Gastrocnemius medialis (tissue), 4 donors: ENCODE results near the gene PYGO2. TPM values are rescaled to one million over a fixed set of nuclear protein-coding genes. Genes with fewer than 3 reads are reported as not detected.

Source experiments
- ATAC-seq, 2 donors: fragments of 150-250 bp; one replicate each; pipeline ENCODE4 v1.9.1; 2016
- DNase-seq, 2 donors: peaks; one replicate each; pipeline ENCODE4 v3.0.0-alpha.2; 2019
- H3K27ac ChIP-seq, 4 donors: fragments of 200-600 bp; sonication (generic); 1 replicate in 1 of 4; 2 replicates in 3 of 4; pipeline ENCODE4 v1.5.1; 2016 to 2018; ENCODE audit warnings: mild to moderate bottlenecking in 2 of 4, moderate library complexity in 1 of 4
- H3K27me3 ChIP-seq, 3 donors: fragments of 200-600 bp; sonication (generic) in 2 of 3; 1 replicate in 1 of 3; 2 replicates in 2 of 3; pipeline versions ENCODE4 v1.5.1 to v1.6.0; 2016 to 2019; ENCODE audit warnings: mild to moderate bottlenecking in 1 of 3, moderate library complexity in 1 of 3
- H3K36me3 ChIP-seq, 2 donors: fragments of 200-600 bp; sonication (generic) in 1 of 2; one replicate each; pipeline ENCODE4 v1.5.1; 2017 to 2018
- H3K4me1 ChIP-seq, 2 donors: fragments of 200-600 bp; sonication (generic) in 1 of 2; one replicate each; pipeline ENCODE4 v1.5.1; 2016 to 2017; ENCODE audit warnings: mild to moderate bottlenecking in 2 of 2
- H3K4me3 ChIP-seq, 4 donors: fragments of 200-600 bp; sonication (generic) in 3 of 4; 1 replicate in 1 of 4; 2 replicates in 3 of 4; pipeline ENCODE4 v1.5.1; 2016 to 2019; ENCODE audit warnings: mild to moderate bottlenecking in 2 of 4
- H3K9me3 ChIP-seq, 3 donors: fragments of 200-600 bp; sonication (generic) in 2 of 3; 1 replicate in 1 of 3; 2 replicates in 2 of 3; pipeline ENCODE4 v1.5.1; 2016 to 2019
- POLR2A ChIP-seq, 2 donors: fragments of 450-650 bp; IDR thresholded peaks; one replicate each; pipeline ENCODE4 v1.6.1; 2017; ENCODE audit warnings: antibody characterized with exemption in 2 of 2, mild to moderate bottlenecking in 2 of 2, moderate library complexity in 2 of 2
- in situ Hi-C, 4 donors: fragments of 200-750 bp; cut with MboI; loops; one replicate each; pipeline versions ENCODE4 v1.15.0 to v1.8.0; 2017; ENCODE audit warnings: low sequenced_read_pairs in 4 of 4
- intact Hi-C: fragments of 100-400 bp; cut with DNase I; formaldehyde crosslinking; loops from one replicate; pipeline ENCODE4 v1.15.1; 2023; ENCODE audit warnings: low total_unique reads
- total RNA-seq, 4 donors: library from RNA; depleted of rRNA; stranded (reverse); fragments of >200 nt; gene quantifications; one replicate each; pipeline versions ENCODE4 v1.1.0 to v1.2.3, GENCODE V29; 2016
- TF ChIP-seq, protein P1 (sequence below), 5 experiments: fragments of 450-650 bp in 3 of 5; fragments of 200-600 bp in 2 of 5; sonication (generic) in 2 of 5; IDR thresholded peaks in 4 of 5; conservative IDR thresholded peaks in 1 of 5; 1 replicate in 4 of 5; 2 replicates in 1 of 5; pipeline ENCODE4 v1.5.1; 2016 to 2019; ENCODE audit warnings: antibody characterized with exemption in 5 of 5, mild to moderate bottlenecking in 3 of 5, moderate library complexity in 3 of 5

PYGO2 gene
- total RNA-seq, 4 donors from 2014 or later = 12.6 to 22.7 (median 17.8) TPM

DNA sequence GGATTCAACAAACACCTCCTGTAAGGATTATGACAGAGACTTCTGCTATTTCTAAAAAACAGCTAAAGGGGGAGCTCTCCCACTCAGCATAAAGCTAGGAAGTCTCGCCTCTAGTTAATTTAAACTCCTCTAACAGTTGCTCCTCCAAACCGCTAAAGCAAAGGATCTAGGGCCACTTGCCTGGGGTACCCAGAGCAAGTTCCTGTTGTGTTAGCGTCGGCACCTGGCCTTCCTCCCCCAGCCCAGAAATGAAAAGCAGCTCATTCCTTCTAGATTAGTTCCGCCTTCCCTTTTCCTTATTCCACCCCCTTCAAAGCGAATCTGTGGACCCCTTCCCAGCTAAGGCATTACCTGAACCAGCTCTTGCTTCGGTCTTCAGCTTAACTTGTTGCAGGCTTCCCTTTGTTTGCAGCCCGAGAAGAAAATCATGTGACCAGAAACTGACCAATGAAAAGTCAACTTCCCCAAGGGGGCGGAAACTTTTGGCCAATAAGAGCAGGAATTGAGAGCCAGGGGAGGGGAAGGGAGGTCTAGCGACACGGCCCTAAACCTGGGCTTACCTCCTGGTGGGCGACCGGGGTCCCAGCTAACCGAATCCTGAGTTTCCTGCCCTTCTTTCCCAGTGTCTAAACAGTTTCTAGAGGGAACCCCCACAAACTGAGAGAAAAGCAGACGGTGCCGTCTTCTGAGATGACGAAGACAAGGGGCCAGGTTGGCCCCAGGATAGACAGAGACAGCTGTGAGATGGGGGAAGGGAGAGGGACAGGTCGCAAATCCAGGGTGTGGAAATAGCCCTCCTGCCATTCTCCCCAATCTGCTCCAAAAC, 5.7 kb downstream of the PYGO2 start, which contains the start of gene PBXIP1:
TSS of gene PBXIP1 (minus strand) at position 382 of the 826 bp plus-strand sequence. CDS start 2,378 bp downstream, outside the sequence.
- in situ Hi-C loops = loop anchor here in 1 of 4 donors (25.0 kb wide), 1 partner anchor 106 kb away; the partner anchor contains the start of genes ADAM15 and EFNA4
- intact Hi-C loops = loop anchor here (1.0 kb wide), 1 partner anchor 19 kb away; no protein-coding TSS in a partner anchor
- no peaks in the 10 kb centered on the region for H3K9me3 ChIP-seq
- ATAC-seq (peak; percentile 93 to 95), DNase-seq (peak; percentile 76 to 89)
- peak within 1 kb of the TSS; percentile 92 to 98 (median 94) for H3K27ac ChIP-seq
- H3K36me3 ChIP-seq = peaks cover 0 to 20% of the 10 kb centered on the region in 2 donors
- no peaks in the 10 kb centered on the region for H3K27me3 ChIP-seq
- TF ChIP-seq POLR2A (IDR thresholded peaks at IDR 0.05) = peak; percentile 67 to 71
- TF ChIP-seq, protein P1, sequence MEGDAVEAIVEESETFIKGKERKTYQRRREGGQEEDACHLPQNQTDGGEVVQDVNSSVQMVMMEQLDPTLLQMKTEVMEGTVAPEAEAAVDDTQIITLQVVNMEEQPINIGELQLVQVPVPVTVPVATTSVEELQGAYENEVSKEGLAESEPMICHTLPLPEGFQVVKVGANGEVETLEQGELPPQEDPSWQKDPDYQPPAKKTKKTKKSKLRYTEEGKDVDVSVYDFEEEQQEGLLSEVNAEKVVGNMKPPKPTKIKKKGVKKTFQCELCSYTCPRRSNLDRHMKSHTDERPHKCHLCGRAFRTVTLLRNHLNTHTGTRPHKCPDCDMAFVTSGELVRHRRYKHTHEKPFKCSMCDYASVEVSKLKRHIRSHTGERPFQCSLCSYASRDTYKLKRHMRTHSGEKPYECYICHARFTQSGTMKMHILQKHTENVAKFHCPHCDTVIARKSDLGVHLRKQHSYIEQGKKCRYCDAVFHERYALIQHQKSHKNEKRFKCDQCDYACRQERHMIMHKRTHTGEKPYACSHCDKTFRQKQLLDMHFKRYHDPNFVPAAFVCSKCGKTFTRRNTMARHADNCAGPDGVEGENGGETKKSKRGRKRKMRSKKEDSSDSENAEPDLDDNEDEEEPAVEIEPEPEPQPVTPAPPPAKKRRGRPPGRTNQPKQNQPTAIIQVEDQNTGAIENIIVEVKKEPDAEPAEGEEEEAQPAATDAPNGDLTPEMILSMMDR (IDR thresholded peaks at IDR 0.05 in 4 of 5, conservative IDR thresholded peaks at IDR 0.05 in 1 of 5) = no peak
- H3K4me1 ChIP-seq = peaks cover 62 to 66% of the 10 kb centered on the region in 2 donors
- peak within 1 kb of the TSS; percentile 67 to 77 (median 69) for H3K4me3 ChIP-seq

DNA sequence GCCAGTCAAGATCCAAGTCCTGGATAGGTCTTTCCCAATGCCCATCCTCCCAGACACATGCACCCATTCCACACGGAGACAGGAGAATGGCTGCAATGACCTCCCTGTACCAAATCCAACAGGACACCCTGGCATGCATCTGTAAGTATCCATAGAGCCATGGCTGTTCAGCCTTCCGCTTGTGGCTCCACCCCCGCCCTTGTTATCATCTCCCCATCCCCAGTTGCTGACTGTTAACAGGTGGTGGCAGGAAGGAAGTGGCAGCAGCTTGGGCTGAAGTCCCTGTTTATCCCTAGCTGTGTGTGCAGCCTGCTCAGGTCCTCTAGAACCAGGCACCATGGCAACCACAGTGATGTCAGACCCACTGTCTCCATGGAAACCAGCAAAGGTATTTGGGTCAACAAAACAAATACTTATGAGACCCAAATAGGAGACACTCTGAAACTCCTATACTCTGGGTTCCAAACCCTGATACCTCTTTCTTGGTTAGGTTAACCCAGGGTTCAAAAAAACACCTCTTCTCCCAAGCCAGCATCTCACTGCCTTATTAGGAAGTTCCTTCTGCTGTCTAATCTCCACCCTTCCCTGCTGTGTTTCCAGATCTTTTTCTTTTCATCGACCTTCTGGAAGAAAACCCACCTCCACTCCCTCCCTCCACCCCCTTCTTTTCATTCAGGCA, 6.4 kb downstream of the PYGO2 start:
- DNase-seq (peak in 1 of 2 donors; percentile 53), ATAC-seq (peak in 1 of 2 donors; percentile 0)
- peak overlapping the region; percentile 67 to 77 (median 69) for H3K4me3 ChIP-seq
- H3K27ac ChIP-seq = peak overlapping the region; percentile 92 to 98 (median 94)
- H3K9me3 ChIP-seq = no peaks in the 10 kb centered on the region
- TF ChIP-seq, protein P1 (IDR thresholded peaks at IDR 0.05 in 4 of 5, conservative IDR thresholded peaks at IDR 0.05 in 1 of 5) = no peak
- TF ChIP-seq POLR2A (IDR thresholded peaks at IDR 0.05) = no peak
- peaks cover 54 to 58% of the 10 kb centered on the region in 2 donors for H3K4me1 ChIP-seq
- peaks cover 0 to 27% of the 10 kb centered on the region in 2 donors for H3K36me3 ChIP-seq
- intact Hi-C loops (no loop called here), in situ Hi-C loops (loop anchor here in 1 of 4 donors (25.0 kb wide), 1 partner anchor 107 kb away; the partner anchor contains the start of genes ADAM15 and EFNA4)
- H3K27me3 ChIP-seq = no peaks in the 10 kb centered on the region

DNA sequence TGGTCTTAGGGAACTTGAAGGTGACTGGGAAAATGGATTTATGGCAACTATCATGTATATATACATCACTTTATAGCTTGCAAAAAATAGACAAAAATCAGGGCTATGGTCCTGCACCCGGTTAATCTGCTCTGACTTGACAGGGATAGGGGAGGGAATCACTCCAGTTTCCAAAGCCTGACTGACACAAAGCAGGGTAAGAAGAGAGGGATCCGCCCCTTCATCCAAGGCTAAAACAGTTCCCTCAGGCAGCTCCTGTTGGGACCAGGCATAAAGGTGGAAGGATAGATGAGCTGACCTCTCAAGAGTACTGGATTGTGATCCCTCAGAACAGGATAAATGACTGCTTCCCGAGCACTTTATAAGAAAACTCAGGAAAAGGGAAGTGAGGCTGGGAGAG, 7.0 kb downstream of the PYGO2 start:
- ATAC-seq = no peak
- TF ChIP-seq POLR2A (IDR thresholded peaks at IDR 0.05) = no peak
- TF ChIP-seq, protein P1 (IDR thresholded peaks at IDR 0.05 in 4 of 5, conservative IDR thresholded peaks at IDR 0.05 in 1 of 5) = no peak
- Histone ChIP-seq H3K27me3 (no peaks in the 10 kb centered on the region), H3K9me3 (no peaks in the 10 kb centered on the region), H3K4me1 (peaks cover 53 to 56% of the 10 kb centered on the region in 2 donors), H3K36me3 (peaks cover 0 to 29% of the 10 kb centered on the region in 2 donors), H3K4me3 (peak overlapping the region; percentile 67 to 77 (median 69)), H3K27ac (peak overlapping the region; percentile 92 to 98 (median 94))
- in situ Hi-C loops = loop anchor here in 1 of 4 donors (25.0 kb wide), 1 partner anchor 108 kb away; the partner anchor contains the start of genes ADAM15 and EFNA4
- DNase-seq = no peak
- intact Hi-C loops = no loop called here

DNA sequence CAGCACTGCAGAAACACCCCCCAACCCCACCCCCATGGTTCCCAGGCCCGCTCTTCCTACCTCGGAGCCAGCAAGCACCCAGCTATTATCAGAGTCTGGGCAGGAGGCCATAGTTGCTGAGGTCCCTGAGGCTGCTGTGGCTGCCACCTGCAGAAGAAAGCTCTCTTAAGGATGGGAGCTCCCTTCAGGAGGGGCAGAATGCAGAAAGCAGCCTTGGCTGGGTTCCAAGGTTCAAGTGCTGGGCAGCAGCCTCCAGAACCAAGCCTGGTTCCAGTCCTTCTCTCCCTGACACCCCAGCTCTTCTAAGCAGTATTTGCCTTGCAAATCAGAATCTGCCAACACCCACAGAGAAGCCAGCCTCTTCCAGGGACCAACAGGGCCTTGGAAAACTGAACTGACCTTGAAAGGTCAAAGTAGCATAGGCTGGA, 8.0 kb downstream of the PYGO2 start:
- TF ChIP-seq POLR2A (IDR thresholded peaks at IDR 0.05) = no peak
- TF ChIP-seq, protein P1 (IDR thresholded peaks at IDR 0.05 in 4 of 5, conservative IDR thresholded peaks at IDR 0.05 in 1 of 5) = no peak
- no peak for DNase-seq
- peak overlapping the region; percentile 5 to 70 (median 46) for H3K4me3 ChIP-seq
- intact Hi-C loops (no loop called here), in situ Hi-C loops (loop anchor here in 1 of 4 donors (25.0 kb wide), 1 partner anchor 109 kb away; the partner anchor contains the start of genes ADAM15 and EFNA4)
- no peaks in the 10 kb centered on the region for H3K9me3 ChIP-seq
- H3K27me3 ChIP-seq = no peaks in the 10 kb centered on the region
- H3K4me1 ChIP-seq = peaks cover 53 to 56% of the 10 kb centered on the region in 2 donors
- no peak for ATAC-seq
- peak overlapping the region; percentile 40 to 94 (median 92) for H3K27ac ChIP-seq
- peaks cover 0 to 20% of the 10 kb centered on the region in 2 donors for H3K36me3 ChIP-seq
